ENCODE data around the gene ZMYM4.

DNA sequence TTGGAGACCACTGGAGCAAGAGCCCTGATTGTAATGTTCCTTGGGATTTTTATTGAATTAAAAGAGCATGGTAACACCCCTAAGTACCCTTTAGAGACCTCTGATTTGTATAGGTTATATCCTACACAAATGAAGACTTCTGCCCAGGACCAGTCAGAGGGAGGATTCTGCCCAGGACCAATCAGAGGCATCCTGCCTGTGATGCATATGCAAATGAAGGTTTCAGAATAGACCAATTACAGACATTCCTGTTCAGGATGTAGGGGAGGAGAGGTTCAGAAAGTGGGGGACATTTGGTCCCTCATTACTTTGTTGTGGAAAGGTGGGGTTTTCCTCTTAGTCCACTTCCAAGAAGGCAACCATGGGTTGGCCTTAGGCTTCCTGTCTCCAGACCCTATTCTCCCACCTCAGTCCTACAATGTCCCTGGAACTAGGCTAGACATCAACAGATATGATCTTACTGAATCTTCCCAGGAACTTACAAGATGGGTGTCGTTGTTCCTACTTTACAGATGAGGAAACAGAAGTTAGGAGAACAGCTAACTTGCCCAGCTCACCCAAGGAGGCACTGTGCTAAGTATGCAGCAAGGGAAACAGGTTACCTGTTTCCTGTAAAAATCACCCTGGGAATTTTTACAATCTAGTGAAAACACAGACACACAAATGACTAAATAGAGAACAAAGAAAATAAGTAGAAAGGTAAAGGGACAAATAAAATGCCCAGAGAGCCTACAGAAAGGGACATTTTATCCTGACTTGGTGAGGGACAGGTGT, 38.7 kb upstream of the ZMYM4 start:
- no peak for TF ChIP-seq POLR2A (IDR thresholded peaks at IDR 0.05; ENCODE audit: low read depth, low read length)
- TF ChIP-seq POLR2AphosphoS5 (IDR thresholded peaks at IDR 0.05; ENCODE audit: low read depth, low read length) = no peak
- no peak for TF ChIP-seq TAF1 (IDR thresholded peaks at IDR 0.05; ENCODE audit: low read depth, low read length)
- TF ChIP-seq POU2F2 (IDR thresholded peaks at IDR 0.05; ENCODE audit: low read depth, low read length) = no peak
- TF ChIP-seq SPI1 (IDR thresholded peaks at IDR 0.05; ENCODE audit: low read depth, low read length) = no peak
- TF ChIP-seq PAX5 (IDR thresholded peaks at IDR 0.05; ENCODE audit: insufficient read depth, low read length, severe bottlenecking) = no peak

Data from GM12891 (cell line).